Endothelial cell of umbilical vein (primary cell): Measurements from ENCODE around the gene STARD5. TPM values are rescaled to one million over a fixed set of nuclear protein-coding genes. Genes with fewer than 3 reads are reported as not detected.

ENCODE experiments used
- polyA plus RNA-seq, 4 experiments: library from polyadenylated mRNA; depleted of rRNA in 3 of 4; stranded (reverse) in 3 of 4; unstranded in 1 of 4; fragments of >200 nt; gene quantifications; 2 replicates each; pipeline versions ENCODE4 v1.2.1 to v1.2.3, GENCODE V29; 2011 to 2012; ENCODE audit warnings: missing spikeins in 1 of 4
- total RNA-seq: library from RNA; stranded (reverse); gene quantifications from 2 replicates; pipeline ENCODE4 v1.2.3, GENCODE V29; 2021

STARD5 gene
- total and polyA plus RNA-seq, 2 donors (not counting 3 experiments of a cell fraction or from before 2014, with no cell fraction given): 2.2 to 3.0 TPM

Other genes starting within 250 kb of the STARD5 start
- gene CFAP161, start 189.9 kb downstream of the STARD5 start, total RNA-seq: 0.65 TPM in 1 of 2 replicates, not detected in the other
- gene CFAP161, start 189.9 kb downstream of the STARD5 start, polyA plus RNA-seq: 0.08 TPM in 1 of 2 replicates, not detected in the other
- 0.99 and 2.1 TPM in 2 replicates for gene IL16, start 127.3 kb downstream of the STARD5 start, total RNA-seq
- 0.25 and 0.29 TPM in 2 replicates for gene IL16, start 127.3 kb downstream of the STARD5 start, polyA plus RNA-seq
- gene TMC3, start 50.1 kb upstream of the STARD5 start, total RNA-seq: not detected in 2 replicates
- gene TMC3, start 50.1 kb upstream of the STARD5 start, polyA plus RNA-seq: not detected in 2 replicates